Smooth muscle cell (in vitro differentiated cells): ENCODE results near the gene UGT1A3. TPM values are rescaled to one million over a fixed set of nuclear protein-coding genes. Genes with fewer than 3 reads are reported as not detected.

Source experiments
- DNase-seq: peaks from one replicate; lab custom pipeline; 2025; ENCODE audit not compliant: unreplicated experiment; lab: John Stamatoyannopoulos, UW
- H2AFZ ChIP-seq: fragments of 200-600 bp; sonication (generic); 2 replicates; pipeline ENCODE4 v1.6.0; 2016; ENCODE audit warnings: antibody characterized with exemption, low read depth, mild to moderate bottlenecking
- H3F3A ChIP-seq: fragments of 200-600 bp; sonication (generic); 2 replicates; pipeline ENCODE4 v1.6.0; 2017; ENCODE audit warnings: antibody characterized with exemption, low read depth
- H3K27ac ChIP-seq: fragments of 200-600 bp; sonication (generic); 2 replicates; pipeline ENCODE4 v1.5.1; 2016; ENCODE audit warnings: low read depth, mild to moderate bottlenecking
- H3K27me3 ChIP-seq: fragments of 200-600 bp; sonication (generic); 2 replicates; pipeline ENCODE4 v1.6.1; 2016; ENCODE audit warnings: low read depth, mild to moderate bottlenecking
- H3K36me3 ChIP-seq: fragments of 200-600 bp; sonication (generic); 2 replicates; pipeline ENCODE4 v1.5.1; 2016; ENCODE audit warnings: low read depth
- H3K4me1 ChIP-seq: fragments of 200-600 bp; sonication (generic); 2 replicates; pipeline ENCODE4 v1.5.1; 2016; ENCODE audit warnings: low read depth
- H3K4me2 ChIP-seq: fragments of 200-600 bp; sonication (generic); 2 replicates; pipeline ENCODE4 v1.6.0; 2016; ENCODE audit warnings: mild to moderate bottlenecking
- H3K4me3 ChIP-seq: fragments of 200-600 bp; sonication (generic); 2 replicates; pipeline ENCODE4 v1.5.1; 2016; ENCODE audit warnings: mild to moderate bottlenecking
- H3K79me2 ChIP-seq: fragments of 200-600 bp; sonication (generic); 2 replicates; pipeline ENCODE4 v1.6.0; 2016; ENCODE audit warnings: low read depth, mild to moderate bottlenecking
- H3K9ac ChIP-seq: fragments of 200-600 bp; sonication (generic); 2 replicates; pipeline ENCODE4 v1.6.0; 2016; ENCODE audit warnings: low read depth
- H3K9me3 ChIP-seq: fragments of 200-600 bp; sonication (generic); replicated peaks from 2 replicates; pipeline ENCODE4 v1.5.1; 2016; ENCODE audit warnings: low read depth
- H4K20me1 ChIP-seq: fragments of 200-600 bp; sonication (generic); 2 replicates; pipeline ENCODE4 v1.6.0; 2016; ENCODE audit warnings: low read depth
- WGBS: methylation state at CpG from one replicate; pipeline ENCODE4 v1.1.7; 2016; ENCODE audit warnings: low lambda C conversion rate; 5-methylcytosine and 5-hydroxymethylcytosine counted together
- polyA plus RNA-seq: library from polyadenylated mRNA; unstranded; fragments of >200 nt; fragmentation: Nextera tagmentation; extraction: Ambion mirVana; gene quantifications from 2 replicates; pipeline ENCODE4 v1.2.1, GENCODE V29; 2016
- total RNA-seq: library from RNA; depleted of rRNA; stranded (reverse); fragments of >200 nt; gene quantifications from 2 replicates; pipeline ENCODE4 v1.2.3, GENCODE V29; 2014
- TF ChIP-seq, protein P1 (sequence below): fragments of 200-600 bp; sonication (generic); IDR thresholded peaks from 2 replicates; pipeline ENCODE4 v1.5.1; 2017; ENCODE audit warnings: borderline replicate concordance, mild to moderate bottlenecking, antibody characterized with exemption; ENCODE audit not compliant: insufficient read depth, poor library complexity, severe bottlenecking

The UGT1A3 gene
- total and polyA plus RNA-seq, 2 experiments from 2014 or later: not detected

DNA sequence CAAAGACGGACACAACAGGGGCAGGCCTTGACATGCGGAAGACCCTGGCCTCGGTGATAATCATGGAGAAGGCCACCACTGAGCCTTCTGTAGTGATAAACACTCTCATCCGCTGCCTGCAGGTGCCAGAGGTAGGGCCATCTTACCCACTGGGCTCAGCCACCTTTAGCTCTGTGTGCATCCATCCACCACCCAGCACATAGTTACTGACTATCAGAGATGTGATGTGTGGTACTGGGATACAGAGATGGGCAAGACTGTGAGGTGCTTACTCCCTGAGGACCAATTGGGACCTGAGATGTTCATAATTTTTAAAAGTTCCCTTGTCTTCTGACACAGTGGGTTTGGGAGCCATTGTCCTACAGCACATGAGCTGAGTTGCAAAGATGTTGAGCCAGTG lies 50.9 kb downstream of the UGT1A3 start:
- H3K27ac ChIP-seq: no peak overlapping the region
- H3K4me2 ChIP-seq: no peak overlapping the region
- H2AFZ ChIP-seq: no peak overlapping the region
- DNase-seq: no peak
- H4K20me1 ChIP-seq: no peaks in the 10 kb centered on the region
- H3K9me3 ChIP-seq: no peaks in the 10 kb centered on the region
- peaks cover 3% of the 10 kb centered on the region for H3K27me3 ChIP-seq
- no peaks in the 10 kb centered on the region for H3K79me2 ChIP-seq
- H3K4me1 ChIP-seq: no peaks in the 10 kb centered on the region
- TF ChIP-seq, protein P1, sequence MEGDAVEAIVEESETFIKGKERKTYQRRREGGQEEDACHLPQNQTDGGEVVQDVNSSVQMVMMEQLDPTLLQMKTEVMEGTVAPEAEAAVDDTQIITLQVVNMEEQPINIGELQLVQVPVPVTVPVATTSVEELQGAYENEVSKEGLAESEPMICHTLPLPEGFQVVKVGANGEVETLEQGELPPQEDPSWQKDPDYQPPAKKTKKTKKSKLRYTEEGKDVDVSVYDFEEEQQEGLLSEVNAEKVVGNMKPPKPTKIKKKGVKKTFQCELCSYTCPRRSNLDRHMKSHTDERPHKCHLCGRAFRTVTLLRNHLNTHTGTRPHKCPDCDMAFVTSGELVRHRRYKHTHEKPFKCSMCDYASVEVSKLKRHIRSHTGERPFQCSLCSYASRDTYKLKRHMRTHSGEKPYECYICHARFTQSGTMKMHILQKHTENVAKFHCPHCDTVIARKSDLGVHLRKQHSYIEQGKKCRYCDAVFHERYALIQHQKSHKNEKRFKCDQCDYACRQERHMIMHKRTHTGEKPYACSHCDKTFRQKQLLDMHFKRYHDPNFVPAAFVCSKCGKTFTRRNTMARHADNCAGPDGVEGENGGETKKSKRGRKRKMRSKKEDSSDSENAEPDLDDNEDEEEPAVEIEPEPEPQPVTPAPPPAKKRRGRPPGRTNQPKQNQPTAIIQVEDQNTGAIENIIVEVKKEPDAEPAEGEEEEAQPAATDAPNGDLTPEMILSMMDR: no peak
- no peaks in the 10 kb centered on the region for H3K36me3 ChIP-seq
- H3K4me3 ChIP-seq: no peak overlapping the region
- WGBS: 83% methylated on average over 4 of the region's 4 CpGs
- no peak overlapping the region for H3K9ac ChIP-seq
- H3F3A ChIP-seq: no peaks in the 10 kb centered on the region

DNA sequence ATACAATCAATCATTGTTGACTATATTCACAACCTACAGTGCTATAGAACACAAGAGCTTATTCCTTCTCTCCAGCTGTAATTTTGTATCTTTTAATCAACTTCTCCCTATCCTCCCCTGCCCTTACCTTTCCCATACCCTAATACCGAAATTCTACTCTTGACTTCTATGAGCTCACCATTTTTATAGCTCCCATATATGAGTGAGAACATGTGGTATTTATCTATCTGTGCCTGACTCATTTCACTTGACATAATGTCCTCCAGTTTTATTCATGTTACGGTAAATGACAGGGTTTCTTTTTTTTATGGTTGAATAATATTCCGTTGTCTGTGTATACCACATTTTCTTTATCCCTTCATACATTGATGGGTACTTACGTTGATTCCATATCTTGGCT lies 51.9 kb downstream of the UGT1A3 start:
- Histone ChIP-seq H3K4me1 (no peaks in the 10 kb centered on the region), H3K79me2 (no peaks in the 10 kb centered on the region), H3K4me3 (no peak overlapping the region), H3F3A (no peaks in the 10 kb centered on the region), H3K27me3 (peaks cover 3% of the 10 kb centered on the region), H3K4me2 (no peak overlapping the region), H3K9me3 (no peaks in the 10 kb centered on the region), H4K20me1 (no peaks in the 10 kb centered on the region), H3K27ac (no peak overlapping the region), H3K9ac (no peak overlapping the region), H2AFZ (no peak overlapping the region), H3K36me3 (no peaks in the 10 kb centered on the region)
- TF ChIP-seq, protein P1: no peak
- WGBS: 75% methylated on average over 4 of the region's 4 CpGs
- DNase-seq: no peak

DNA sequence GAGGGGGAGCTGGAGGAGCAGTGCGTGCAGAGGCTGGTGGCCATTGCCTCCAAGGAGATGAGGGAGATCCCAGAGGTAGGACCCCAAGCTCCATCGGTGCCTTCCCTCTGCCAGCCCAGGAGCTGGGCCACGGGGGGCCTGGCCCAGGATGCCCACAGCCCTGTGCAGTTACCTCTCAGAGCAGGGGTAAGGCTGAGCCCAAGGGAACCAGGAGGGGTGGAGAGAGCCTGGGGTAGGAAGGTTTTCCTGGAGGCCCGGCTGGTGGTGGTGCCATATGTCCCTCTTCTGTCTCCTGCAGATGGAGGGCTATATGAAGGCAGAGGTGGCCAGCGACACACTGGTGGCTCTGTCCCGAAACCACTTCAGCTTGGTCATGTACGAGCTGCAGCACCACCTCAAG lies 60.7 kb downstream of the UGT1A3 start:
- Histone ChIP-seq H3K4me2 (no peak overlapping the region), H2AFZ (no peak overlapping the region), H3F3A (no peaks in the 10 kb centered on the region), H3K4me1 (no peaks in the 10 kb centered on the region), H3K36me3 (no peaks in the 10 kb centered on the region), H3K4me3 (no peak overlapping the region), H3K79me2 (no peaks in the 10 kb centered on the region), H3K9me3 (no peaks in the 10 kb centered on the region), H3K27me3 (no peaks in the 10 kb centered on the region), H4K20me1 (no peaks in the 10 kb centered on the region), H3K27ac (no peak overlapping the region), H3K9ac (no peak overlapping the region)
- TF ChIP-seq, protein P1: no peak
- WGBS: 89% methylated on average over 7 of the region's 7 CpGs
- no peak for DNase-seq

DNA sequence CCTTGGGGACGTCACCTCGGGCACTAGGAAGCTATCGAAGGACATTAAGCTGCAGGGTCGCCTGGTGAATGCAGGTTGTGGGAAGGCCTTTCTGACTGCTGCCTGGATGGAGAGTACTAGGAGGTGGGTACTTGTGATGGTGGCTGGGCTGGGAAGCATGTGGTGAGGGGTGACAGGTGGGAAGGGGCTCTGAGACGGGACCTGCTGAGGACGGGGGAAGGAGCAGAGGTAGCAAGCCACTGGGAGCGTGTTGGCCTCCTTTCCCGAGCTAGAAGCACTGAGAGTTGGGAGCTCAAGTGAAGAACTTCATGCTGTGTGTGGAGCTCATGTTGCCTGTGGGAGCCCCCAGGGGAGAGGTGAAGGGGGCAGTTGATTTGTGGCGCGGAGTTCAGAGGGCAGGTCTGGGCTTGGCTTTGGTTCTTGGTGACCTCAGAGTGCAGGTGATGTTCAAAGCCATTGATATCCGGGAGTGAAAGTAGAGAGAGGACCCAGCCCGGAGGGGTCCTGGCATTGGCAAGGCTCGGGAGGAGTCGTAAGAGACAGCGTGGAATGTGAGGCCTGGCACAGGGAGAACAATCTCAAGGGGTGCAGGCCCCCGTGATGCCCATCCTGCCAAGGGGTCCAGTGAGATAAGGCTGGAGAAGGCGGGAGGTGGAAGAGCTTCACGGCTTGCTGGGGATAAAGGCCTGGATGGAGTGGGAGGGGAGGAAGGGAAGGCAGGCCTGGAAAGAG lies 62.5 kb downstream of the UGT1A3 start:
- no peaks in the 10 kb centered on the region for H3F3A ChIP-seq
- no peaks in the 10 kb centered on the region for H3K79me2 ChIP-seq
- no peaks in the 10 kb centered on the region for H3K9me3 ChIP-seq
- H3K27ac ChIP-seq: no peak overlapping the region
- no peak overlapping the region for H3K4me2 ChIP-seq
- TF ChIP-seq, protein P1: no peak
- 92% methylated on average over 18 of the region's 18 CpGs for WGBS
- no peaks in the 10 kb centered on the region for H3K4me1 ChIP-seq
- no peaks in the 10 kb centered on the region for H4K20me1 ChIP-seq
- no peak overlapping the region for H3K4me3 ChIP-seq
- no peak for DNase-seq
- H3K36me3 ChIP-seq: no peaks in the 10 kb centered on the region
- H2AFZ ChIP-seq: no peak overlapping the region
- no peak overlapping the region for H3K9ac ChIP-seq
- H3K27me3 ChIP-seq: no peaks in the 10 kb centered on the region
